ENCODE data around the gene HLA-B. TPM values are rescaled to one million over a fixed set of nuclear protein-coding genes. Genes with fewer than 3 reads are reported as not detected.

Gene HLA-B
- total and polyA plus RNA-seq, 2 of the 8 experiments (the other 6 are each of a cell fraction or from before 2014, with no cell fraction given), result 154 to 233 TPM

DNA sequence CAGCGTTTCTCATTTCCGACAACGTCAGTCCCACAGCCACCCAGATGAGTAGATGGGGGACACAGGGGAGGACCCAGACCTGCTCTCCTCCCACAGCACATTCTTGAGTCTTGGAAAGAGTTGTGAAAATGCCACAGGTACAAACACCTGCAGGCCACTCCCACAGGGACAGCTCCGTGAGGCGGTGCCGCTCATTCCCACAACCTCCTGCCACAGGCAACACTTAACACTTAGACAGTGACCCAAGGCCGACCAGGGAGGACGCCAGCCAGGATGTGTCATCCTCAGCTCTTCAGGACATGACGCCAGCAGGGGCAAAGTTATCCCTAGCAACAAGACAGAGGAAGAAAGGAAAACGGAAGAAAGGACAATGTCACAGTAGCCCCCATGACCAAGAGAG, 22.9 kb upstream of the HLA-B start:
- Histone ChIP-seq H2BK20ac (ENCODE audit: low read length) (peak overlapping the region; percentile 32; the same call in 1 of the 2 replicates), H4K5ac (ENCODE audit: insufficient read length, low read depth, low read length) (no peak overlapping the region), H2AFZ (ENCODE audit: low read length) (no peak overlapping the region), H3K4me2 (ENCODE audit: insufficient read depth in 1 of 2, low read depth in 2 of 2, low read length in 2 of 2) (no peak overlapping the region), H3K4ac (replicated peaks; ENCODE audit: insufficient read length, low read depth, low read length) (no peak overlapping the region), H2BK5ac (ENCODE audit: low read depth, low read length) (no peak overlapping the region), H3K36me3 (ENCODE audit: control insufficient read depth in 2 of 4, insufficient read depth in 4 of 4, low read length in 3 of 4) (no peaks in the 10 kb centered on the region), H4K20me1 (replicated peaks in 1 of 2; ENCODE audit: control insufficient read depth in 1 of 2, insufficient read depth in 2 of 2, low read length in 2 of 2) (no peaks in the 10 kb centered on the region), H3K23me2 (ENCODE audit: low read depth, low read length) (no peaks in the 10 kb centered on the region), H3K4me3 (ENCODE audit: extremely low read depth in 1 of 4, insufficient read depth in 2 of 4, low read depth in 3 of 4, low read length in 4 of 4) (no peak overlapping the region), H3K27ac (ENCODE audit: low read depth, low read length) (no peak overlapping the region), H3K9me3 (ENCODE audit: insufficient read depth in 2 of 2, low read depth in 1 of 2, low read length in 1 of 2) (no peaks in the 10 kb centered on the region), H3K27me3 (replicated peaks in 1 of 4; ENCODE audit: control insufficient read depth in 3 of 4, extremely low read depth in 1 of 4, insufficient read depth in 3 of 4, low read length in 3 of 4) (peaks cover 0 to 3% (median 0%) of the 10 kb centered on the region in 4 experiments; a peak in 1 of 7 replicates), H3K79me2 (ENCODE audit: control insufficient read depth in 1 of 2, insufficient read depth in 2 of 2, low read length in 2 of 2) (no peaks in the 10 kb centered on the region), H3K23ac (ENCODE audit: insufficient read length) (no peak overlapping the region), H2BK15ac (ENCODE audit: low read length) (no peak overlapping the region), H3K18ac (ENCODE audit: extremely low read depth, low read length) (no peak overlapping the region), H3K56ac (replicated peaks; ENCODE audit: insufficient read length, low read depth, low read length) (no peak overlapping the region), H3K79me1 (ENCODE audit: low read depth, low read length) (no peaks in the 10 kb centered on the region), H2BK12ac (ENCODE audit: low read depth, low read length) (no peak overlapping the region), H3K9ac (replicated peaks in 1 of 4; ENCODE audit: extremely low read depth in 1 of 4, low read depth in 3 of 4, low read length in 3 of 4) (no peak overlapping the region), H2AK5ac (ENCODE audit: low read depth, low read length) (no peak overlapping the region), H3K14ac (ENCODE audit: insufficient read length) (no peak overlapping the region), H2BK120ac (replicated peaks; ENCODE audit: low read depth, low read length) (no peak overlapping the region), H3K4me1 (replicated peaks in 1 of 4; ENCODE audit: control insufficient read depth in 3 of 4, insufficient read depth in 4 of 4, low read length in 3 of 4) (no peaks in the 10 kb centered on the region), H4K8ac (ENCODE audit: extremely low read depth, insufficient read depth, low read length) (no peak overlapping the region), H4K91ac (replicated peaks; ENCODE audit: insufficient read length, low read length) (no peak overlapping the region)
- POLR2A ChIA-PET (ENCODE audit: partially characterized antibody), result no interaction called here
- TF ChIP-seq CBX8 (IDR thresholded peaks at IDR 0.05; ENCODE audit: borderline replicate concordance, low read depth, low read length), result no peak
- no peak for TF ChIP-seq JUND (IDR thresholded peaks at IDR 0.05; ENCODE audit: low read length)
- TF ChIP-seq EZH2 (IDR thresholded peaks at IDR 0.05; ENCODE audit: low read depth, low read length, severe bottlenecking), result no peak
- TF ChIP-seq RFX5 (IDR thresholded peaks at IDR 0.05; ENCODE audit: borderline replicate concordance, low read depth, low read length), result no peak
- no peak for TF ChIP-seq JUN (IDR thresholded peaks at IDR 0.05; ENCODE audit: low read depth, low read length)
- no peak for TF ChIP-seq GTF2F1 (IDR thresholded peaks at IDR 0.05; ENCODE audit: borderline replicate concordance, low read depth, low read length)
- TF ChIP-seq CBX5 (IDR thresholded peaks at IDR 0.05; ENCODE audit: low read depth, low read length), result no peak
- TF ChIP-seq POU5F1 (IDR thresholded peaks at IDR 0.05; ENCODE audit: low read depth, low read length), result no peak
- TF ChIP-seq TAF7 (optimal IDR thresholded peaks at IDR 0.05; ENCODE audit: borderline replicate concordance, low read depth, low read length), result no peak
- TF ChIP-seq HDAC6 (IDR thresholded peaks at IDR 0.05; ENCODE audit: low read depth, low read length), result no peak
- TF ChIP-seq TBP (IDR thresholded peaks at IDR 0.05; ENCODE audit: low read depth, low read length), result no peak
- no peak for TF ChIP-seq FOSL1 (IDR thresholded peaks at IDR 0.05; ENCODE audit: insufficient read depth, low read depth, low read length)
- no peak for TF ChIP-seq NRF1 (IDR thresholded peaks at IDR 0.05; ENCODE audit: low read depth, low read length)
- TF ChIP-seq POLR2AphosphoS5 (IDR thresholded peaks at IDR 0.05; ENCODE audit: low read depth, low read length), result no peak
- DNase-seq (ENCODE audit: low read depth in 1 of 2, low spot score in 2 of 2) (no peak), FAIRE-seq (no peak)
- CTCF ChIA-PET (ENCODE audit: partially characterized antibody), result interaction anchor here (0.9 to 2.6 kb wide), 4 partner anchors 13 to 63 kb away, joined by 3 to 16 read pairs (median 7); no protein-coding TSS in a partner anchor
- 68% methylated on average over 10 of the region's 10 CpGs; no CpG with 5 or more reads in 1 of the 2 experiments for WGBS, 2 experiments (ENCODE audit: extremely low coverage in 1 of 2, insufficient coverage in 1 of 2, insufficient read length in 1 of 2, insufficient replicate concordance in 2 of 2, low coverage in 1 of 2, low lambda C conversion rate in 2 of 2, missing lambda C conversion rate in 1 of 2)
